Ovary (tissue), 9 donors: ENCODE data around the gene CNTNAP5. TPM values are rescaled to one million over a fixed set of nuclear protein-coding genes. Genes with fewer than 3 reads are reported as not detected.

ENCODE experiments used
- DNase-seq, 5 donors: peaks; one replicate each; pipeline ENCODE4 v3.0.0-alpha.2; 2019 to 2020
- H3K27ac ChIP-seq, 2 donors: fragments of 200-600 bp; one replicate each; pipeline versions ENCODE4 v1.5.1 to v1.8.0; 2019 to 2022
- H3K27me3 ChIP-seq: fragments of 200-600 bp; one replicate; pipeline ENCODE4 v1.8.0; 2022
- H3K36me3 ChIP-seq: fragments of 200-600 bp; sonication (generic); one replicate; pipeline ENCODE4 v1.5.1; 2019
- H3K4me1 ChIP-seq: one replicate; pipeline ENCODE4 v1.8.1; 2013; ENCODE audit warnings: mild to moderate bottlenecking, moderate library complexity; ENCODE audit not compliant: insufficient read depth
- H3K4me3 ChIP-seq: fragments of 200-600 bp; sonication (generic); one replicate; pipeline ENCODE4 v1.5.1; 2017
- H3K9me3 ChIP-seq, 2 donors: fragments of 200-600 bp in 1 of 2; sonication (generic) in 1 of 2; one replicate each; pipeline versions ENCODE4 v1.5.1 to v1.8.1; 2013 to 2019; ENCODE audit warnings: mild to moderate bottlenecking in 1 of 2, moderate library complexity in 1 of 2
- CTCF ChIP-seq, 3 donors: fragments of 450-650 bp in 2 of 3; fragments of 200-600 bp in 1 of 3; IDR thresholded peaks; one replicate each; pipeline versions ENCODE4 v1.5.1 to v1.8.0; 2016 to 2022; ENCODE audit warnings: antibody characterized with exemption in 3 of 3, mild to moderate bottlenecking in 1 of 3
- EP300 ChIP-seq: sonication (generic); formaldehyde crosslinking; IDR thresholded peaks from one replicate; pipeline ENCODE4 v1.6.1; 2017; ENCODE audit warnings: antibody characterized with exemption
- POLR2A ChIP-seq: fragments of 450-650 bp; IDR thresholded peaks from one replicate; pipeline ENCODE4 v1.6.1; 2017; ENCODE audit warnings: antibody characterized with exemption, mild to moderate bottlenecking, moderate library complexity
- WGBS, 3 donors: extraction: QIAGEN DNeasy Blood & Tissue Kit in 1 of 3; methylation state at CpG; one replicate each; pipeline versions ENCODE4 v1.1.5 to v1.1.7; 2013 to 2017; 5-methylcytosine and 5-hydroxymethylcytosine counted together
- intact Hi-C, 4 donors: fragments of 100-400 bp; cut with DNase I; formaldehyde crosslinking; loops; one replicate each; pipeline versions ENCODE4 v1.11.0 to v1.15.1; 2022 to 2023
- polyA plus RNA-seq, 2 donors: library from polyadenylated mRNA; stranded (reverse); fragments of 200-250 nt in 1 of 2; fragments of 350-450 nt in 1 of 2; fragmentation: Illumina TruSeq in 1 of 2; extraction: RNeasy Lipid Tissue Mini Kit (QIAGEN cat#74804) in 1 of 2; gene quantifications; one replicate each; pipeline ENCODE4 v1.2.3, GENCODE V29; 2013 to 2014
- total RNA-seq, 7 donors: library from RNA; depleted of rRNA in 2 of 7; stranded (reverse); fragments of >200 nt in 2 of 7; fragmentation: NEBNext Ultra II Directional in 3 of 7; extraction: Animal tissue kit (Norgen Biotek cat#: 25700) in 3 of 7; gene quantifications; one replicate each; pipeline versions ENCODE4 v1.1.0 to v1.2.4, GENCODE V29; 2016 to 2023
- donor health status: DM: no; HTN: no; CAD: no; lungs with moderate emphysema.
- donor health status: DM: no; HTN: no; CAD: no.
- donor health status: Bipolar disorder and iron deficiency.
- donor health status: DM: yes; HTN: yes; CAD: no.
- donor health status: DM: no; HTN: no; CAD: no.
- donor health status: DM: yes; HTN: yes; CAD: no.

CNTNAP5 gene
- total and polyA plus RNA-seq, 9 donors = not detected

GRCh38 chr2:124867247-124867646 lies 842.2 kb downstream of the CNTNAP5 start:
- TF ChIP-seq POLR2A (no peak), CTCF (IDR thresholded peaks at IDR 0.05) (no peak)
- Histone ChIP-seq H3K4me3 (no peak overlapping the region), H3K27ac (no peak overlapping the region), H3K4me1 (no peaks in the 10 kb centered on the region), H3K27me3 (no peaks in the 10 kb centered on the region), H3K9me3 (no peaks in the 10 kb centered on the region), H3K36me3 (no peaks in the 10 kb centered on the region)
- intact Hi-C loops = no loop called here
- WGBS, 3 donors = 82 to 89% (median 86%) methylated on average over 3 of the region's 3 CpGs
- DNase-seq = no peak

- DNase-seq = no peak
- Histone ChIP-seq H3K27ac (no peak overlapping the region), H3K36me3 (no peaks in the 10 kb centered on the region), H3K4me3 (no peak overlapping the region), H3K27me3 (no peaks in the 10 kb centered on the region), H3K4me1 (no peaks in the 10 kb centered on the region), H3K9me3 (no peaks in the 10 kb centered on the region)
- WGBS, 3 donors = 20 to 31% (median 24%) methylated on average over 1 of the region's 1 CpG
- TF ChIP-seq EP300 (no peak), CTCF (IDR thresholded peaks at IDR 0.05) (no peak), POLR2A (no peak)
- intact Hi-C loops = no loop called here
Measured at GRCh38 chr2:124874219-124874618, 849.1 kb downstream of the CNTNAP5 start.

GRCh38 chr2:124874676-124875075 lies 849.6 kb downstream of the CNTNAP5 start:
- no peaks in the 10 kb centered on the region for H3K4me1 ChIP-seq
- intact Hi-C loops = no loop called here
- H3K4me3 ChIP-seq = no peak overlapping the region
- TF ChIP-seq POLR2A = no peak
- no peak for TF ChIP-seq CTCF (IDR thresholded peaks at IDR 0.05)
- TF ChIP-seq EP300 = no peak
- 3 to 20% (median 4%) methylated on average over 1 of the region's 1 CpG for WGBS, 3 donors
- H3K9me3 ChIP-seq = no peaks in the 10 kb centered on the region
- H3K27ac ChIP-seq = no peak overlapping the region
- no peaks in the 10 kb centered on the region for H3K36me3 ChIP-seq
- DNase-seq = no peak
- no peaks in the 10 kb centered on the region for H3K27me3 ChIP-seq

GRCh38 chr2:124875627-124876244 lies 850.6 kb downstream of the CNTNAP5 start:
- WGBS, 3 donors = 65 to 70% (median 67%) methylated on average over 3 of the region's 3 CpGs
- TF ChIP-seq EP300 (no peak), CTCF (IDR thresholded peaks at IDR 0.05) (no peak), POLR2A (no peak)
- H3K27me3 ChIP-seq = no peaks in the 10 kb centered on the region
- H3K4me3 ChIP-seq = no peak overlapping the region
- H3K27ac ChIP-seq = no peak overlapping the region
- H3K4me1 ChIP-seq = no peaks in the 10 kb centered on the region
- no peak for DNase-seq
- H3K9me3 ChIP-seq = no peaks in the 10 kb centered on the region
- no peaks in the 10 kb centered on the region for H3K36me3 ChIP-seq
- intact Hi-C loops = no loop called here
